Umbilical cord (tissue), 2 donors: Measurements from ENCODE around the gene FAHD1. TPM values are rescaled to one million over a fixed set of nuclear protein-coding genes. Genes with fewer than 3 reads are reported as not detected.

Experiments used
- DNase-seq: peaks from one replicate; pipeline ENCODE4 v3.0.0-alpha.2; 2015; ENCODE audit warnings: low spot score
- total RNA-seq: library from RNA; depleted of rRNA; stranded (reverse); fragments of >200 nt; gene quantifications from one replicate; pipeline ENCODE4 v1.2.3, GENCODE V29; 2014; ENCODE audit warnings: low replicate concordance; ENCODE audit not compliant: insufficient read depth

The FAHD1 gene
- total RNA-seq = 36.1 TPM

DNA sequence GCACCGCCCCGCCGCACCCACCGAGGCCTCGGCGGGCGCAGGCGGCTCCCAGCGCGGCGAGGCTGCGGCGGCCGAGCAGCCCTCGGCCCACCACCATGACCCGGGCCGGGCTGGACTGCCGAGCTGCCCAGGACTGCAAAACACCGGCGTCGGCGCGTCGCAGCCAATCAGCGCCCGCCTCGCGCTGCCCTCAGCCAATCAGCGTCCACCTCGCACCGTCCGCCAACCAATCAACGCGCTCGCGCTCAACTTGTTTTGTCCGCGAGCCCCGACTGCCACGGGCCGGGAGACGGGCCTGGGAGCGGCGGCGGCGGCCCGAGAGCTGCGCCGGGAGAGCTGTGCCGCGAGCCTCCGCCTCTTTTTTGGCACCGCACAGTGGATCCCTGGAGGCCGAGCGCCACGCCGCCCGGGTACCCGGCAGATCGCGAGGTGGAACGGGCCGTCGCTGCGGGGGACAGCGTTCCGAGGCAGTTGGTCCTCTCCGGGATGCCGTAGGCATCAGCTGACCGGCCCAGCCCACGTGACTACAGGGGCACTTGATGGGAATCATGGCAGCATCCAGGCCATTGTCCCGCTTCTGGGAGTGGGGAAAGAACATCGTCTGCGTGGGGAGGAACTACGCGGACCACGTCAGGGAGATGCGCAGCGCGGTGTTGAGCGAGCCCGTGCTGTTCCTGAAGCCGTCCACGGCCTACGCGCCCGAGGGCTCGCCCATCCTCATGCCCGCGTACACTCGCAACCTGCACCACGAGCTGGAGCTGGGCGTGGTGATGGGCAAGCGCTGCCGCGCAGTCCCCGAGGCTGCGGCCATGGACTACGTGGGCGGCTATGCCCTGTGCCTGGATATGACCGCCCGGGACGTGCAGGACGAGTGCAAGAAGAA, at the start of gene FAHD1, which contains the start of gene HAGH:
Gene FAHD1, plus strand, starts transcription at position 516 of the 883 bp plus-strand sequence. Its CDS starts 33 bp downstream, at position 549.
Gene HAGH, minus strand, starts transcription at position 135 of the 883 bp plus-strand sequence. Its CDS starts 38 bp downstream, at position 97.
- peak; percentile 97 for DNase-seq

DNA sequence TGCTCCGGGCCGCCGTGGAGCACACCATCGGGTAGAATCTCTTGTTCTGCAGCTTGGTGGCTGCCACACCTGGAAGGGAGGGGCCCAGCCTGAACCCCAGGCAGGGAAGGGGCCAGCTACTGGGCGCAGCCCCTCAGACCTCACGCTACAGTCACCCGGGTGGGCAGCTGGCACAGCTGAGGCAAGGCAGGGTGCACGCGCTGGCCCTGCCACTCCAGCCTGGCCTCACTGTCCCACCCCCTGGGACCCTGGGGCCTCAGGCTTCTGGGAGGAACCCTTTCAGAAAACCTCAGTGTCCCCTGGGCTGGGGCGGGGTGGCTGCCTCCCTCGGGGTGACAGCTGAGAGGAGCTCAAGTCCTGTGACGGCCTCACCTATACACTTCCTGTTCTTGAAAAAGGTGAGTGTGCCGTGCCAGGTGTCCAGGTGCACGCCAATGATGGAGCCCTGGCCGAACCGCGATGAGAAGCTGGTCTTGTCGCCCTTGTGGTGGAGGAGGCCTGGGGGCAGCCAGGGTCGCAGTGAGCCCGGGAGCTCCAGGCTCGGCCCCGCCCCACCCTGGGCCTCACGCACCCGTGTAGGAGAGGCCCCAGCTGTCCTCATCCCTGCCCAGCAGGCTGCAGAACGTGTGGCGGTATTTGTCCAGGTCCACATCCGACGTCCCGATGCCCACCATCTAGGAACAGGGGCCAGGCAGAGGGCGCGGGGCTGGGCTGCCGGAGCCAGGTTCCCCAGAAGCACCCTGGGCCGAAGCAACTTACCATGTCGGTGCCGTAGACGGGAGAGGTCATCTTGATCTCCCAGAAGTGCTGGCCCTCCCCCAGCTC, 49.4 kb upstream of the FAHD1 start:
- DNase-seq = no peak

DNA sequence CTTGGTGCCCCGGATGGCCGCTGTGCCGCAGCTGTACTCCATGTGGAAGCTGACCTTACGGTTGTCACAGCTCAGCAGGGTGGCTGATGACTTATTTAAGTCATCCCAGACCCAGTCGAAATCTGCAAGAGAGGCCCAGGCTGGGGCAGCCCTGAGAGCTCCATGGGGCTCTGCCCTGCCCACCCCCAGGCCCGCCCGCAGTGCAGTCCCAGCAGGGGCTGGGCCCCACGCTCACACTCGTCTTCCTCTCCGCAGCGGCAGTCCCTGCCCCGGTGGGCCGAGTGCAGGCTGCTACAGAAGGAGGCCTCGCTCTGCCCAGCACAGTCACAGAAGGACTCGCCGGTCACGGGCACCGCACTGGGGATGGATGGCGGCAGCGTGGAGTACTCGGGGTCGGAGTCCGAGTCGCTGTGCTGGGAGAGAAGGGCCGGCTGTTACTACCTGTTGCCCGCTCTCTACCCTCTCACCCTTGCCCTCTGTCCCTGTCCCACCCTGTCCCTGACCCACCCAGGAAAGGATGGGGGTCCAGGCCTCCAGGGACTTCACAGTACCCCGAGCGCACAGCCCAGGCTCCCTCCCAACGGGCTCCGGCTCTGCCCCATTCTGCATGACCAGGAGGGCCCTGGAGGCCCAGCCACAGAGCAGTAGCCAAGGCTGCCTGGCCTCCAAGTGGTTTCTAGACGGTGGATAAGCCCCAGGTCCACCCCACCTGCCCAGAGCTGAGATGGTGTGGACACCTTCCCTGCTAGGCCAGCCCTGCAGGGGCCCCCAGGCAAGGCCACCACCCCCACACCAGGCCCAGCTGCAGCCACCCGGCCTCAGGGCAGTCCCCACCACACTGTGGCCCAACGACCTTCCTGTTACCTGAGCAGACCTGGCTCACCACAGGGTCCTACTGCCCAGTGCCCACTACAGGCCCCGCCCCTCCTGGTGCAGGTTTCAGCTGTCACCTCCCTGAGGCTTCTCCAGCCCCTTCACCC, 48.5 kb upstream of the FAHD1 start:
- no peak for DNase-seq

DNA sequence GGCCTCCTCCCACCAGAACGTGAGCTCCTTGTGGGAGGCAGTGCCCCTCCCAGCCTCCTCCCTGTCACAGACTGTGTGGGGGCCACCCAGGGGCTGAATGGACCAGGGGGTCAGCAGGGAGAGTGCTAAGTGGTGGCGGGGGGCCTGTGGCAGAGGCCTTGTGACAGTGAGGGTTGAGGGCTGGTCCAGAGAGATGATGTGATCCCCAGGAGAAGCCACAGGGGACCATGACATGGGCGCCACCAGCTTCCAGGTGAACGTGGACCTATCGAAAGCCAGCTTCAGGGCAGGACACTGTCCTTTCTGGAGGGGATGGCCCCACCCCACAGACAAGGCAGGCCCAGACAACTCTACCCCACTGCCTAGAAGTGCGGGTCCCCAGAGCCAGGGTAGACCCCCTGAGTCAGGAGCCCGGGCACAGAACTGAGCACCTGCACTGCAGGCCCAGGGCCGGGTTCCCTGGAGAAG, 47.7 kb upstream of the FAHD1 start:
- DNase-seq = no peak

DNA sequence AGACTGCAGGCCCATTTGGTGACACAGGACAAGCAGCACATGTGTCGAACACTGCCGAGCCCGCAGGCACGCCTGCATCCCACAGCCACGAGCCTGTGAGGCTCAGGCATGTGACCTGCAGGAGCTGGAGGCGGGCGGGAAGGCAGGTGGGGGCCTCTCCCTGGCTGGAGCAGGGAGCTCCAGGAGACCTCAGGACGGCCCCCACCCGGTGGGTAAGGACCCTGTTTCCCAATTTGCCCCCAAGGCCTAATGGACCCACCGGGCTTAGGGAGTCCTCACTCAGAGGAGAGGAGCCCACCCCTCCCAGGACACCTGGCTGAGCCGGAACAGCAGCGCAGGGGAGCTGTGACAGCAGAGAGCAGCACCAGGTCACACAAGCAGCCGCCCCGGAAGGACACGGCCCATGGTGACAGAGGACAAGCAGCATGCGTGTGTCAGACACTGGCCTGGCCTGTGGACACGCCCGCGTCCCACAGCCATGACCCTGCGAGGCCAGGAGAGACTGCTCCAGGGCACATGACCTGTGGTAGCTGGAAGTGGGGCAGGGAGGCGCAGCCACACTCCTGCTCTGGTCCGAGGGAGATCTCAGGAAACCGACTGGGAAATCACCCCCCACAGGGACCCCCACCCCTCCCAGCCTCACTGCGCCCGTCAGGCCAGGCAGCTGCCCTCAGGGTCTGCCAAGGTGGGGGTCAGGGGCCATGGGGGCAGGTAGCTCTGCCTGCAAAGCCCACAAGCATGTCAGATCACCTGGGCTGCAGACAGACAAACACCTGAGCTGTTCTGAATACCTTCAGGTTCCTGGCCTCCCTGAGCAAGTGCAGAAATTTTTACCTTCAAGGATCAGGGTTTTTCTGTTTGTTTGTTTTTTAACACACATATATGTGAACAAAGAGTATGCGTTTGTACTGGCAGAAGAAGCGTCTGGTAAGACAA, 47.0 kb upstream of the FAHD1 start:
- DNase-seq = no peak

DNA sequence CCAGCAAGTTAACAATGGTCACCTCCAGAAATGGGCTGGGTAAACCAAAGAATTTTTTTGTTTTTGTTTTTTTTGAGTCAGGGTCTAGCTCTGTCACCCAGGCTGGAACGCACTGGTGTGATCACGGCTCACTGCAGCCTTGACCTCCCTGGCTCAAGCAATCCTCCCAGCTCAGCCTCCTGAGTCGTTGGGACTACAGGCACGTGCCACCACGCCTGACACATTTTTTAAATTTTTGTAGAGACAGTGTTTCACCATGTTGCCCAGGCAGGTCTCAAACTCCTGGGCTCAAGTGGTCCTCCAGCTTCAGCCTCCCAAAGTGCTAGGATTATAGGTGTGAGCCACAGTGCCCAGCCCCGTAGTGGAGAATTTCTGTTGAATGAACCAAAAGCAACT, 46.3 kb upstream of the FAHD1 start:
- DNase-seq = no peak

DNA sequence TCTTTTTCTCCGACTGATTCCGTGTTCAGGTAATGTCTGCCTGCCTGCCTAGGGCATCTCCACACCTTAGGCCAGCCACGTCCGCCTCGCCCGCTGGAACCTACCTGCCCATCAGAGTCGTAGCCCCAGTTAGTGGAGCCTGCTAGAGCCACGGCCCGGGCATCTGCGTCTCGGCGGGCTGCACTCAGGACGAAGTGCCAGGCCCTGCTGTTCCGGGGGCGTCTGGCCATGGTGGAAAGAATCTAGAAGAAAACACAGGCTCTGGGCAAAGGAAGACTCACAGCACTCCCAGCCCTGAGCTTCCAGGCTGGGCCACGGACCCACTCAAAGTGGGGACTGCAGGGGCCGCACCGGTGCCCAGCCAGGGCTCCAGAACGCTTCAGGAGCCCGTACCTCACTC, 45.8 kb upstream of the FAHD1 start:
- DNase-seq = no peak

DNA sequence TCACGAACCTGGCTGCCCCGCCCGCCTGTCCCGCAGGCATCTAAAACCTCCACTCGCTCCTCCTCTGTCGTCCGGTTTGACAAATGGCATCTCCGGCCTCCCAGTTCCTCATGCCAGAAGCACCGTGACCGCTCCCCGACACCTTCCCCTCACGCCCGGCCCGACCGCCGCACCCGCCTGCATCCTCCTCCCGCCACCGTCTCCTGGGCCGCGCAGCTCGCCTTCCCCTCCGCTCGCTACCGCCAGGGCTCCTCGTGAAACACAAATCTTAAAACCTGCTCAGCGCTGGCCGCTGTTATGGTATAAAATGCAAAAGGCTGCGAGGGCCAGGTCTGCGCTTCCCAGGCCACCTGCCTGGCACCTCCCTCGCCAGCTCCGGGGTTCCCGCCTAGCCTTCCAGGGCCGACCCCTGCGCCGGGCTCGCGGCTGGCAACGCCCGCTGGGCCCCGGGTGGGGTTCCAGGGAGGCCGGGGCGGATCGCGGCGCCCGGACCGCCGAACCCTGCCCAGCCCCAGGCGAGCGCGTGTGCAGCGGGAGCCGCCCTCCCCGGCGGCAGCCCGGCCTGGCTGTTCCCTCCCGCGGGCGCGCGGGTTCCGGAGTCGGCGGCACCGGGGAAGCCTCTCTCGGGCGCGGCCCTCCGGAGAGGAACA, 45.1 kb upstream of the FAHD1 start:
- DNase-seq = no peak

DNA sequence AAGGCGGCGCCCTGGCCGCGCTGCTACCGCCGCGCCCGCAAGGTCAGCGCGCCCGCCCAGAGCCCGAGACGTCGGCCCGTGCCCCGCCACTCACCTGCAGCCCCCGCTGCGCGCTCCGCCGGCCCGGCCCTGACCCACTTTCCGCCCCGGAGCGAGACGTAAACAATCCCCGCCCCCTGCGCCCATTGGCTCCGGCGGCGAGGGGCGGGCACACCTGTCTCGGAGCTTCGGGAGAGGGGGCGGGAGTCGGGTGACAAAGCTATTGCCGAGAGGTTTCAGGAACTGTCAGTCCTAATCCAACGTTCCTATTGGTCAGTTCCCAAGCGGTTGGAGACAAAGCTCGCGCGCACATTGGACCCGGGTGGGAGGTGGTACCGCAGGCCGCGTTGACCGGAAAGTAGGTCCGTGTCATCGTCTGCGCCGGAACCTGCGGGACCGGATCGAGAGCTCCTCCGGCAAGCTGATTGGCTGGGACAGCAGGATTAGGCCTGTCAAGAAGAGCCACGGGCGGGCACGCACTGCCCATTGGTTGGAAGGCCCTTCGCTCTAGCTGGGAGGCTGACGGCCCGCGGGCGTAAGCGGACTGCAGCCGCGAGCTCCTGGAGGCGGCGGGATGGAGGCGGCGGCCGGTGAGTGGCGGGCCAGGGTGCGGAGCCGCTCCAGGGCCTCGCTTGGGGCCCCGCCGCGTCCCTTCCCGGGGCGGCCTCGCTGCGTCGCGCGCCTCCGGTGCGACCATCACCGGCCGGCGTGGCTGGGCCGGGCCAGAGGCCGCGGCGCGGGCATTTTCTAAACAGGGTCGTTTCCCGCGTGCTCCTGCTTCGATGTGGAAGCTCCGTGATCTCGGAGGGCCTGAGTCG, 44.4 kb upstream of the FAHD1 start, which contains the start of the genes NUBP2 and SPSB3:
Gene NUBP2, plus strand, starts transcription at position 553 of the 857 bp plus-strand sequence. Its CDS starts 61 bp downstream, at position 614.
Gene SPSB3, minus strand, starts transcription at position 164 of the 857 bp plus-strand sequence. CDS start 1,088 bp downstream, outside the sequence.
- peak; percentile 100 for DNase-seq

DNA sequence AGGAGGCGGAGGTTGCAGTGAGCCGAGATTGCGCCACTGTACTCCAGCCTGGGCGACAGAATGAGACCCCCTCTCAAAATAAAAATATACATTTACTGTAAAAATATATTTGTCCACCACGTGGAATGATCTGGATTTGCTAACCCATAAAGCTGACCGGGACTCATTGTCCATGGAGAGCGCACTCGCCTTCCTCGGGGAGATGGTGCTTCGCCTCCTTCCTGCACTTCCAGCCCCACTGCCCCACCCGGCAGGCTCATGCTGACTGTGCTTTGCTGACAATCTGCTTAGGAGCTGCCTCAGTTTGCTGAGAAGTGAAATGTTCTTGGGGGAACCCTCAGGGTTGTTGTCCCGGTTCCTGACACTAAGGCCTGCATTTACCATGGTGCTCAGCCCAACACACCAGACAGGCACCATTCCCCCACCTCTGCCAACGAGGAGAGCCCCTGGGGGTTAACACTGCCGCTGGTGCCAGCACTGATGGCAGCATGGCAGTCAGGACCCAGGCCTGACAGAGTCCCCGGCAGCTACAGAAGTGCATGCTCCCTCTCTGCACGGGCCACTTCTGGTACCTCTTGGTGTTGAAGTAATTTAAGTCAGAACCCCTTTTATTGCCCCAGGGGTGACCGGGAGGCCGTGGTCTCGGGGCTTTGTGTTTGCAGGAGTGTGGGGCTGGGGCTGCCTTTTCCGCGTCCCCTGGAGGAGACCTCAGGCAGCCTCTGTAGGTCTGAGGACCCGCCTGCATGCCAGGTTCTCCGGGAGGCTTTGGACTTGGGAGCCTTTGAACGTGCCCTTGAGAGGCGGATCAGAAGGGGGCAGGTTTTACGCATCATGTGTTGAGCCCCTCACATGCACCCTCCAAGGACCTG, 41.8 kb upstream of the FAHD1 start:
- DNase-seq = no peak

DNA sequence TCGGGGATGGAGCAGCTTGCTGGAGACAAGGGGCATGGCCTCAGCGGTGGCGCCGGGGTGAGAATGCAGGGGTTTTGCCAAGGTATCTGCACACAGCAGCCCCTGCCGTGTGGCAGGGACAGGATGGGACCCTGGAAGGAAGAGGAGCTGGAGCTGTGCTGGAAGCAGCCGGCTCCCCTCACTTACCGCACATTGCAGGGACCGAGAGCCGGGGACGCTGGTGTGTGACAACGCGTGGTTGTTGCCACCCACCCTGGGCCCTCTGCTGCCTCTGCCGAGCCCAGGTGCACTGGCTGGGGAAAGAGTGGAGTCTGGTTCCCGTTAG, 41.2 kb upstream of the FAHD1 start:
- DNase-seq = no peak

DNA sequence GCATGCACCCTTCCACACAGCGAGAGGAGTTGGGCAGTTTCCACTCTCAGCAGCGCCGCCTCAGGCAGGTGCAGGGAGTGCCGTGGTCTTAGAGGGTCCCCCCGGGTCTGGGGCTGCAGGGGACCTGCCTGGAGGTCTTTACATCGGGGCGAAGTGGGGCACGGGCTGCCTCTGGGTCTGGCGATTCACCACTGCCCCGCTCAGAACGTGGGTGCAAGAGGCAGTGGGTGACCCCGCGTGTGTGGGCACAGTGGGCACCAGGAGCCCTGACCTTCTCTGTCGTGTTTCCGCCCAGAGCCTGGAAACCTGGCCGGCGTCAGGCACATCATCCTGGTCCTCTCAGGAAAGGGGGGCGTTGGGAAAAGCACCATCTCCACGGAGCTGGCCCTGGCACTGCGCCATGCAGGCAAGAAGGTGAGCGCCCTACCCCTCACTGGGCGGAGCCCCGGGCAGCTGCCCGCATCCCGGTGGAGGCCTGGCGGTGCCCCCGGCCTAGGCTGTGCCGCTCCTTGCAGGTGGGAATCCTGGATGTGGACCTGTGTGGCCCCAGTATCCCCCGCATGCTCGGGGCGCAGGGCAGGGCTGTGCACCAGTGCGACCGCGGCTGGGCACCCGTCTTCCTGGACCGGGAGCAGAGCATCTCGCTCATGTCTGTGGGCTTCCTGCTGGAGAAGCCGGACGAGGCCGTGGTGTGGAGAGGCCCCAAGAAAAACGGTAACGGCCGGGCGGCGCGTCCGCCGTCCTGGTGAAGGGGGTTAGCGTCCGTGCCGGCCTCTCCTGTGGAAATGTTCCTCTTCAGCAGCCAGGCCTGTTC, 40.6 kb upstream of the FAHD1 start:
- no peak for DNase-seq

DNA sequence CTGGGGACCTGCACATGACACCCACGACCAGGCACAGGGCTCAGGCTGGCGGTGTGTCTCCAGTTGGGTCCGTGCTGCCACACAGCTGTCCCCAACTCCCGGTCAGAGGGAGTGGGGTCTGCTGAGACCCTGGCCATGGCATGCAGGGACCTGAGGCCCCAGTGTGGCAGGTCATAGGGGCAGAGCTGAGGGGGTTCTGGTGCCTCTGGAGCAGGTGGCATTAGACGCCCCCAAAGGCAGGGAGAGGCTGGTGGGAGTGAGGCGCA, 40.0 kb upstream of the FAHD1 start:
- no peak for DNase-seq

DNA sequence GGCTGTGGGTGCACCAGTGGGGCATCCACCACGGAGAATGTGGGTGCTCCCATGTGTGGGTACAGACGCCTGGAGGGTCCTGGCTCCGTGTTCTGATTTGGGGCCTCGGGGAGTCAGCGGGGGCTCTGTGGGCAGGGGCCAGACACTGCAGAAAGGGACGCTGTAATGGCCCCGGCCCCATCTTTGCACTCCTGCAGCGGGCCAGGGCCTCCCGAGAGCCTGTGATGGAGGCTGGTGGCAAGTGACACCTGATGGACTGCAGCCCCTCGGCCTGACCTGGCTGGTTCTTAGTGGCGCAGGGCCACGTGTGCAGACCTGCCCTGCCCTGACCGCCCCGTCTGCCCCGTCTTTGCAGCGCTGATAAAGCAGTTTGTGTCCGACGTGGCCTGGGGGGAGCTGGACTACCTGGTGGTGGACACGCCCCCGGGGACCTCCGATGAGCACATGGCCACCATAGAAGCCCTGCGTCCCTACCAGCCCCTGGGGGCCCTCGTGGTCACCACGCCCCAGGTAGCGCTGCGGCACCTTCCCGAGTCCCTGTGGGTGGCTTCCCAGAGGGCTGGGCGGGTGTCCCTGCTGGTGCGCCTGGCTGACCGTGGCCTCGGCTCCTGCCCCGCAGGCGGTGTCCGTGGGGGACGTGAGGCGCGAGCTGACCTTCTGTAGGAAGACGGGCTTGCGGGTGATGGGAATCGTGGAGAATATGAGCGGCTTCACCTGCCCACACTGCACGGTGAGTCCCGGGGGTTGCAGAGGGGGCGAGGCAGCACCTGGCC, 39.5 kb upstream of the FAHD1 start:
- no peak for DNase-seq

DNA sequence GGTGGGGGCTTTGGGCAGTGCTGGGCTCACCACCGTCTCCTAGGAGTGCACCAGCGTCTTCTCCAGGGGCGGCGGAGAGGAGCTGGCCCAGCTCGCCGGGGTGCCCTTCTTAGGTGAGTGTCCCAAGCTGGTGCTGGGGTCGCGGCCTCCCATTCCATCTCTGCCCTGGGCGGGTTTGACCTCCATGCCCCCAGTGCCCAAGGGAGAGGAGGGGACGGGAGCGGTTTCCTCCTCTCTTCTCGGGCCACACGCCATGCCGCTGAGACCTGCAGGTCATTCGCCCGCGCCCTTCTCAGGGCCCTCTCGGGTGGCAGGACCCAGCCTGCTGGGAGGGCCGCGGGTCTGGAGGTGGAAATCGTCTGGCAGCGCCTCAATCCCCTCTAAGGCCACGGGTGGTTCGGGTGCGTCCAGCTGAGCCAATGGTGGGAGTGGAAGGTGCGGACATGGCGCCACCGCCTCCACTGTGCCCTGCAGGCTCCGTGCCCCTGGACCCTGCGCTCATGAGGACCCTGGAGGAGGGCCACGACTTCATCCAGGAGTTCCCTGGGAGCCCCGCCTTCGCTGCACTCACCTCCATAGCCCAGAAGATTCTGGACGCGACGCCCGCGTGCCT, 38.8 kb upstream of the FAHD1 start:
- DNase-seq = no peak

DNA sequence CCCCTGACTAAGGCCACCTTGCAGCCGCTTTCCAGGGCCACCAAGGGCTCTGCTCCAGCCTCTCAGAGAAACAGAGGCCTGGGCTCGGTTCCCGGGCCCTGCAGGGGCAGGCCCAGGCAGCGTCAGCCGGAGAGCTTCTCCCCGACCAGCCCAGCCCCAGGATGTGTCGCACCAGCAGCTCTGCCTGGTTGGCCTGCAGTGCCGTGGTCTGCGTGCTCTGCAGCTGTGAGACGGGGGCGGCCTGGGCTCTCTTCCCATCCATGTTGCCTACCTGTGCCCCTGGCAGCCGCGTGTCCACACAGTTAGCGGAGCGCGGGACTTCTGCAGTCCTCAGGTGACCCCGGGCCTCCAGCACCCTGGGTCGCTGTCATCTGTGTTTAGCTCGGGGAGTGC, 38.3 kb upstream of the FAHD1 start:
- DNase-seq = no peak
